ENCODE data around the gene CD8A.

Gene CD8A

GRCh38 chr2:86793752-86794151 is 3.0 kb upstream of the CD8A start:
- no peak overlapping the region for H3K4me3 ChIP-seq (ENCODE audit: low read depth in 1 of 2, low read length in 2 of 2)
- DNase-seq: no peak
- no peaks in the 10 kb centered on the region for H3K27me3 ChIP-seq (ENCODE audit: insufficient read depth, low read length, poor library complexity)
- H3K9me3 ChIP-seq (ENCODE audit: insufficient read depth, low read length, severe bottlenecking): peaks cover 13% of the 10 kb centered on the region
- ATAC-seq (ENCODE audit: insufficient read depth, low read depth): no peak
- no peak overlapping the region for H2AFZ ChIP-seq (ENCODE audit: low read depth, low read length)
- no peak overlapping the region for H3K27ac ChIP-seq (ENCODE audit: low read length)
- no peak overlapping the region for H3K4me2 ChIP-seq (ENCODE audit: insufficient read depth, low read length)
- H3K4me1 ChIP-seq (ENCODE audit: insufficient read depth, low read length): peaks cover 14% of the 10 kb centered on the region
- TF ChIP-seq CTCF (IDR thresholded peaks at IDR 0.05; ENCODE audit: borderline replicate concordance, extremely low read depth, low read length, poor library complexity, severe bottlenecking) (no peak), EZH2 (IDR thresholded peaks at IDR 0.05; ENCODE audit: borderline replicate concordance, low read depth, low read length, severe bottlenecking) (no peak)
- H3K36me3 ChIP-seq (ENCODE audit: insufficient read depth, low read length): no peaks in the 10 kb centered on the region
- no peaks in the 10 kb centered on the region for H3K79me2 ChIP-seq (ENCODE audit: insufficient read depth, low read length)
- no peaks in the 10 kb centered on the region for H4K20me1 ChIP-seq (ENCODE audit: insufficient read depth, low read length)
- no peak overlapping the region for H3K9ac ChIP-seq (ENCODE audit: low read depth, low read length)

DNA sequence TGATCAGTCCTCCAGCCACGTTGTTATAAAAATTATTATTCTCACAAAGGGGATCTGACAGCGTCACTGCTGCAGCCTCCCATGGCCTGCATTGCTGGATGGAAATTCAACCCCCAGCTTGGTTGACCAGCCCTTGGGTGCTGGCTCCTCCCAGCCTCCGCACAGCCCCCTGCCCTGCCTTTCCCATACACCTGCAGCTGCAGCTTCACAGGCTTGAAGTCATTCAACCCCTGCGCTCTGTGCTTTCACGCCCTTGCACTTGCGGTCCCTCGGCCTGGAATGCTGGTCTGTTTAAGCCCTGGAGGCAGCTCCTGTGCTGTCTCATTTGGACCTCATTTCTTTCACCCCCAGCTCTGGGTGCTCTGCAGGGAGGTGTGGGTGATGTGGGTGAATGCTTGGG is 860 bp upstream of the CD8A start:
- no peak for ATAC-seq (ENCODE audit: insufficient read depth, low read depth)
- Histone ChIP-seq H3K27ac (ENCODE audit: low read length) (no peak overlapping the region), H3K36me3 (ENCODE audit: insufficient read depth, low read length) (no peaks in the 10 kb centered on the region), H3K79me2 (ENCODE audit: insufficient read depth, low read length) (no peaks in the 10 kb centered on the region), H3K9ac (ENCODE audit: low read depth, low read length) (no peak overlapping the region), H3K4me2 (ENCODE audit: insufficient read depth, low read length) (no peak overlapping the region), H3K4me3 (ENCODE audit: low read depth in 1 of 2, low read length in 2 of 2) (no peak overlapping the region), H3K4me1 (ENCODE audit: insufficient read depth, low read length) (peaks cover 14% of the 10 kb centered on the region), H3K9me3 (ENCODE audit: insufficient read depth, low read length, severe bottlenecking) (peaks cover 4% of the 10 kb centered on the region), H4K20me1 (ENCODE audit: insufficient read depth, low read length) (no peaks in the 10 kb centered on the region), H2AFZ (ENCODE audit: low read depth, low read length) (no peak overlapping the region), H3K27me3 (ENCODE audit: insufficient read depth, low read length, poor library complexity) (no peaks in the 10 kb centered on the region)
- DNase-seq: no peak
- TF ChIP-seq EZH2 (IDR thresholded peaks at IDR 0.05; ENCODE audit: borderline replicate concordance, low read depth, low read length, severe bottlenecking) (no peak), CTCF (IDR thresholded peaks at IDR 0.05; ENCODE audit: borderline replicate concordance, extremely low read depth, low read length, poor library complexity, severe bottlenecking) (no peak)

DNA sequence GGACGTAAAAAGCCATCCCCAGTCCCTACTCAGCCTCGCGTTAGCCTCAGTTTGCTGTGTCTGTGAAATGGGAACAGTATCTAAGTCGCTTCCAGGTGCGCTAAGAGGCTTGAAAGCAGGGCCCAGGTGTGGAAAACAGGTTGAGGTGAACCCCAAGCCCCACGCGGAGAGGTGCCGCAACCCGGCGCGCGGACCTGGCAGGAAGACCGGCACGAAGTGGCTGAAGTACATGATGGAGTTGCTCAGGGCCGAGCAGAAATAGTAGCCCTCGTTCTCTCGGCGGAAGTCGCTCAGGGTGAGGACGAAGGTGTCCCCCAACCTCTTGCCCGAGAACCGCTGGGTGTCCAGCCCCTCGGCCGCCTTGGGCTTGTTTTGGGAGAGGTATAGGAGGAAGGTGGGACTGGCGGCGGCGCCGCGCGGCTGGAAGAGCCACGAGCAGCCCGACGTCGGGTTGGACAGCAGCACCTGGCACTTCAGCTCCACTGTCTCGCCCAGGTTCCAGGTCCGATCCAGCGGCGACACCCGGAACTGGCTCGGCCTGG is 508 bp downstream of the CD8A start:
- no peaks in the 10 kb centered on the region for H4K20me1 ChIP-seq (ENCODE audit: insufficient read depth, low read length)
- no peaks in the 10 kb centered on the region for H3K79me2 ChIP-seq (ENCODE audit: insufficient read depth, low read length)
- no peak overlapping the region for H2AFZ ChIP-seq (ENCODE audit: low read depth, low read length)
- H3K9ac ChIP-seq (ENCODE audit: low read depth, low read length): no peak overlapping the region
- no peak for ATAC-seq (ENCODE audit: insufficient read depth, low read depth)
- H3K4me1 ChIP-seq (ENCODE audit: insufficient read depth, low read length): peaks cover 14% of the 10 kb centered on the region
- no peak overlapping the region for H3K27ac ChIP-seq (ENCODE audit: low read length)
- no peak overlapping the region for H3K4me2 ChIP-seq (ENCODE audit: insufficient read depth, low read length)
- DNase-seq: no peak
- no peaks in the 10 kb centered on the region for H3K36me3 ChIP-seq (ENCODE audit: insufficient read depth, low read length)
- no peaks in the 10 kb centered on the region for H3K27me3 ChIP-seq (ENCODE audit: insufficient read depth, low read length, poor library complexity)
- no peak overlapping the region for H3K4me3 ChIP-seq (ENCODE audit: low read depth in 1 of 2, low read length in 2 of 2)
- no peaks in the 10 kb centered on the region for H3K9me3 ChIP-seq (ENCODE audit: insufficient read depth, low read length, severe bottlenecking)
- TF ChIP-seq EZH2 (IDR thresholded peaks at IDR 0.05; ENCODE audit: borderline replicate concordance, low read depth, low read length, severe bottlenecking) (no peak), CTCF (IDR thresholded peaks at IDR 0.05; ENCODE audit: borderline replicate concordance, extremely low read depth, low read length, poor library complexity, severe bottlenecking) (no peak)

DNA sequence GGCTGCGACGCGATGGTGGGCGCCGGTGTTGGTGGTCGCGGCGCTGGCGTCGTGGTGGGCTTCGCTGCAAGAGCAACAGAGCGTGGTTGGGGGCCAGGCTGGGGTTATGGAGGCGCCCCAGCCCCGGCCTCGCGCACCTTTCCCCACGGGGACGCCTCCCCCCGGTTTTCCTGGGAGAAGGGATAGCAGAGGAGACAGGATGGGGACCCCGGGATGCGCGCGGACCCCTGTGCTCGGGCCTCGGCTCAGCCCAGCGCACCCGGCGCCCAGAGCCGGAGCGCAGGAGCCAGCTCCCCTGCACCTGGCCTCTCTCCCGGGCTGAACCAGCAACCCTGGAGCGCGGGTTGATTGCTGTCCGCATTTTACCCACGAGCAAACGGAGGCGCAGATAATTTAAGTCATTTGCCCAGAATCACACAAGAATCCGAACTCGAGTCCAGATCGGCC is 1.0 kb downstream of the CD8A start:
- Histone ChIP-seq H3K9ac (ENCODE audit: low read depth, low read length) (no peak overlapping the region), H3K4me2 (ENCODE audit: insufficient read depth, low read length) (no peak overlapping the region), H3K4me3 (ENCODE audit: low read depth in 1 of 2, low read length in 2 of 2) (no peak overlapping the region), H3K9me3 (ENCODE audit: insufficient read depth, low read length, severe bottlenecking) (no peaks in the 10 kb centered on the region), H4K20me1 (ENCODE audit: insufficient read depth, low read length) (no peaks in the 10 kb centered on the region), H3K27me3 (ENCODE audit: insufficient read depth, low read length, poor library complexity) (no peaks in the 10 kb centered on the region), H2AFZ (ENCODE audit: low read depth, low read length) (no peak overlapping the region), H3K27ac (ENCODE audit: low read length) (no peak overlapping the region), H3K4me1 (ENCODE audit: insufficient read depth, low read length) (peaks cover 9% of the 10 kb centered on the region), H3K36me3 (ENCODE audit: insufficient read depth, low read length) (no peaks in the 10 kb centered on the region), H3K79me2 (ENCODE audit: insufficient read depth, low read length) (no peaks in the 10 kb centered on the region)
- no peak for ATAC-seq (ENCODE audit: insufficient read depth, low read depth)
- TF ChIP-seq CTCF (IDR thresholded peaks at IDR 0.05; ENCODE audit: borderline replicate concordance, extremely low read depth, low read length, poor library complexity, severe bottlenecking) (no peak), EZH2 (IDR thresholded peaks at IDR 0.05; ENCODE audit: borderline replicate concordance, low read depth, low read length, severe bottlenecking) (no peak)
- DNase-seq: no peak
